H1 (cell line): Measurements from ENCODE around the gene ITGA6. TPM values are rescaled to one million over a fixed set of nuclear protein-coding genes. Genes with fewer than 3 reads are reported as not detected.

Source experiments
- CTCF ChIA-PET: fragments of 300-600 bp; sonication (Branson Sonifier 250); formaldehyde crosslinking; loops from one replicate; lab custom pipeline; 2021; ENCODE audit not compliant: partially characterized antibody; lab: Charles Lee
- POLR2A ChIA-PET: fragments of 300-600 bp; sonication (Branson Sonifier 250); formaldehyde crosslinking; loops from one replicate; lab custom pipeline; 2021; ENCODE audit warnings: inconsistent platforms; ENCODE audit not compliant: partially characterized antibody; lab: Charles Lee
- DNase-seq, 2 experiments: peaks; one replicate each; pipeline versions ENCODE4 v3.0.0 to v3.0.0-alpha.2; 2010 to 2022; ENCODE audit warnings: low spot score in 2 of 2, low read depth in 1 of 2, mixed read lengths in 1 of 2
- FAIRE-seq: peaks from 2 replicates; lab custom pipeline; 2011; peaks lifted over from hg19 to GRCh38; lab: Jason Lieb, UNC
- H2AFZ ChIP-seq: 2 replicates; pipeline ENCODE4 v1.8.1; 2012; ENCODE audit warnings: low read length, inconsistent platforms
- H2AK5ac ChIP-seq: 2 replicates; pipeline ENCODE4 v1.6.1; 2013; ENCODE audit warnings: low read depth, low read length
- H2BK120ac ChIP-seq: replicated peaks from 2 replicates; pipeline ENCODE3; 2013; ENCODE audit warnings: low read depth, low read length, inconsistent platforms
- H2BK12ac ChIP-seq: 2 replicates; pipeline ENCODE4 v1.6.1; 2013; ENCODE audit warnings: low read depth, low read length
- H2BK15ac ChIP-seq: 2 replicates; pipeline ENCODE4 v1.6.1; 2013; ENCODE audit warnings: low read length
- H2BK20ac ChIP-seq: 2 replicates; pipeline ENCODE4 v1.6.1; 2013; ENCODE audit warnings: low read length
- H2BK5ac ChIP-seq: 2 replicates; pipeline ENCODE4 v1.6.1; 2013; ENCODE audit warnings: low read depth, low read length
- H3K14ac ChIP-seq: 2 replicates; pipeline ENCODE4 v1.6.1; 2013; ENCODE audit warnings: inconsistent platforms; ENCODE audit not compliant: insufficient read length
- H3K18ac ChIP-seq: 2 replicates; pipeline ENCODE4 v1.6.1; 2013; ENCODE audit warnings: low read length; ENCODE audit errors: extremely low read depth
- H3K23ac ChIP-seq: 2 replicates; pipeline ENCODE4 v1.6.1; 2013; ENCODE audit warnings: inconsistent platforms; ENCODE audit not compliant: insufficient read length
- H3K23me2 ChIP-seq: 2 replicates; pipeline ENCODE4 v1.6.1; 2013; ENCODE audit warnings: low read depth, low read length
- H3K27ac ChIP-seq: 2 replicates; pipeline ENCODE4 v1.6.1; 2011; ENCODE audit warnings: low read depth, low read length, inconsistent platforms
- H3K27me3 ChIP-seq, 4 experiments: replicated peaks in 1 of 4; 1 replicate in 1 of 4; 2 replicates in 3 of 4; pipeline versions ENCODE4 v1.6.1 to v1.8.1; 2011 to 2013; ENCODE audit warnings: low read length in 3 of 4, mild to moderate bottlenecking in 3 of 4, inconsistent platforms in 2 of 4, mixed read lengths in 2 of 4, moderate library complexity in 1 of 4; ENCODE audit not compliant: control insufficient read depth in 3 of 4, insufficient read depth in 3 of 4; ENCODE audit errors: extremely low read depth in 1 of 4
- H3K36me3 ChIP-seq, 4 experiments: 2 replicates each; pipeline versions ENCODE4 v1.6.1 to v1.8.1; 2011 to 2013; ENCODE audit warnings: mild to moderate bottlenecking in 4 of 4, low read length in 3 of 4, moderate library complexity in 2 of 4, control low read depth in 1 of 4, inconsistent platforms in 1 of 4; ENCODE audit not compliant: insufficient read depth in 4 of 4, control insufficient read depth in 2 of 4
- H3K4ac ChIP-seq: replicated peaks from 2 replicates; pipeline ENCODE3; 2013; ENCODE audit warnings: low read length, low read depth, mixed read lengths, inconsistent platforms; ENCODE audit not compliant: insufficient read length
- H3K4me1 ChIP-seq, 4 experiments: replicated peaks in 1 of 4; 1 replicate in 1 of 4; 2 replicates in 3 of 4; pipeline versions ENCODE4 v1.6.1 to v1.8.1; 2011 to 2013; ENCODE audit warnings: low read length in 3 of 4, inconsistent platforms in 2 of 4, mixed read lengths in 1 of 4; ENCODE audit not compliant: insufficient read depth in 4 of 4, control insufficient read depth in 3 of 4
- H3K4me2 ChIP-seq, 2 experiments: 2 replicates each; pipeline versions ENCODE4 v1.6.1 to v1.8.1; 2011 to 2013; ENCODE audit warnings: low read depth in 2 of 2, low read length in 2 of 2, control low read depth in 1 of 2, inconsistent platforms in 1 of 2, mild to moderate bottlenecking in 1 of 2; ENCODE audit not compliant: insufficient read depth in 1 of 2
- H3K4me3 ChIP-seq, 4 experiments: fragments of 200-600, 300-600 bp in 1 of 4; sonication (generic), shearing (Covaris generic), sonication (Bioruptor Twin) in 1 of 4; 2 replicates each; pipeline versions ENCODE4 v1.5.1 to v1.8.1; 2011 to 2016; ENCODE audit warnings: low read length in 4 of 4, low read depth in 3 of 4, control low read depth in 2 of 4, inconsistent platforms in 2 of 4, mild to moderate bottlenecking in 2 of 4, mixed read lengths in 1 of 4, moderate library complexity in 1 of 4; ENCODE audit not compliant: insufficient read depth in 2 of 4; ENCODE audit errors: extremely low read depth in 1 of 4
- H3K56ac ChIP-seq: replicated peaks from 2 replicates; pipeline ENCODE3; 2013; ENCODE audit warnings: low read depth, mild to moderate bottlenecking, mixed read lengths, low read length, inconsistent platforms; ENCODE audit not compliant: insufficient read length
- H3K79me1 ChIP-seq: 2 replicates; pipeline ENCODE4 v1.6.1; 2013; ENCODE audit warnings: low read depth, low read length, control low read depth
- H3K79me2 ChIP-seq, 2 experiments: 2 replicates each; pipeline versions ENCODE4 v1.6.1 to v1.8.1; 2012 to 2013; ENCODE audit warnings: low read length in 2 of 2, mild to moderate bottlenecking in 2 of 2, inconsistent platforms in 1 of 2; ENCODE audit not compliant: insufficient read depth in 2 of 2, control insufficient read depth in 1 of 2
- H3K9ac ChIP-seq, 4 experiments: replicated peaks in 1 of 4; 1 replicate in 1 of 4; 2 replicates in 3 of 4; pipeline versions ENCODE4 v1.6.1 to v1.8.1; 2011 to 2013; ENCODE audit warnings: low read depth in 3 of 4, low read length in 3 of 4, control low read depth in 2 of 4, mild to moderate bottlenecking in 2 of 4, moderate library complexity in 2 of 4, inconsistent platforms in 1 of 4; ENCODE audit errors: extremely low read depth in 1 of 4
- H3K9me3 ChIP-seq, 2 experiments: 2 replicates each; pipeline versions ENCODE4 v1.6.1 to v1.8.1; 2012 to 2013; ENCODE audit warnings: mild to moderate bottlenecking in 2 of 2, moderate library complexity in 2 of 2, control low read depth in 1 of 2, inconsistent platforms in 1 of 2, low read depth in 1 of 2, low read length in 1 of 2, mixed read lengths in 1 of 2; ENCODE audit not compliant: insufficient read depth in 2 of 2
- H4K20me1 ChIP-seq, 2 experiments: replicated peaks in 1 of 2; 2 replicates each; pipeline versions ENCODE3 to v1.8.1; 2011 to 2013; ENCODE audit warnings: inconsistent platforms in 2 of 2, low read length in 2 of 2, mild to moderate bottlenecking in 1 of 2; ENCODE audit not compliant: insufficient read depth in 2 of 2, control insufficient read depth in 1 of 2
- H4K5ac ChIP-seq: 2 replicates; pipeline ENCODE4 v1.6.1; 2013; ENCODE audit warnings: low read length, low read depth, mixed read lengths, inconsistent platforms; ENCODE audit not compliant: insufficient read length
- H4K8ac ChIP-seq: 2 replicates; pipeline ENCODE4 v1.8.0; 2013; ENCODE audit warnings: mild to moderate bottlenecking, moderate library complexity, low read length, inconsistent platforms; ENCODE audit not compliant: insufficient read depth; ENCODE audit errors: extremely low read depth
- H4K91ac ChIP-seq: replicated peaks from 2 replicates; pipeline ENCODE3; 2013; ENCODE audit warnings: low read length, mixed read lengths, inconsistent platforms; ENCODE audit not compliant: insufficient read length
- BACH1 ChIP-seq: IDR thresholded peaks from 2 replicates; pipeline ENCODE4 v1.6.1; 2012; ENCODE audit warnings: low read length, improper control_type of control experiment
- CTBP2 ChIP-seq: IDR thresholded peaks from 2 replicates; pipeline ENCODE4 v1.7.0; 2011; ENCODE audit warnings: borderline replicate concordance, mild to moderate bottlenecking, moderate library complexity, mixed read lengths, low read length; ENCODE audit not compliant: insufficient read depth, insufficient read length
- EP300 ChIP-seq, 2 experiments: IDR thresholded peaks; 1 replicate in 1 of 2; 2 replicates in 1 of 2; pipeline ENCODE4 v1.6.1; 2011 to 2012; ENCODE audit warnings: low read depth in 2 of 2, low read length in 2 of 2, mild to moderate bottlenecking in 2 of 2, borderline replicate concordance in 1 of 2, inconsistent platforms in 1 of 2, moderate library complexity in 1 of 2
- FOSL1 ChIP-seq: IDR thresholded peaks from 2 replicates; pipeline ENCODE4 v1.6.1; 2011; ENCODE audit warnings: mild to moderate bottlenecking, low read depth, low read length, moderate library complexity; ENCODE audit not compliant: insufficient read depth
- GABPA ChIP-seq: IDR thresholded peaks from 2 replicates; pipeline ENCODE4 v1.6.1; 2011; ENCODE audit warnings: mild to moderate bottlenecking, low read length, moderate library complexity, borderline replicate concordance; ENCODE audit not compliant: insufficient read depth
- GTF2F1 ChIP-seq: IDR thresholded peaks from 2 replicates; pipeline ENCODE4 v1.6.1; 2012; ENCODE audit warnings: low read depth, low read length, improper control_type of control experiment, borderline replicate concordance
- NRF1 ChIP-seq: IDR thresholded peaks from 2 replicates; pipeline ENCODE4 v1.6.1; 2011; ENCODE audit warnings: mild to moderate bottlenecking, low read depth, low read length, improper control_type of control experiment
- RBBP5 ChIP-seq: IDR thresholded peaks from 2 replicates; pipeline ENCODE4 v1.7.1; 2012; ENCODE audit warnings: low read depth, mild to moderate bottlenecking, inconsistent platforms, low read length, moderate library complexity, borderline replicate concordance
- SIN3A ChIP-seq, 2 experiments: IDR thresholded peaks in 1 of 2; conservative IDR thresholded peaks in 1 of 2; 2 replicates each; pipeline ENCODE4 v1.6.1; 2011 to 2012; ENCODE audit warnings: low read length in 2 of 2, improper control_type of control experiment in 1 of 2, low read depth in 1 of 2, mild to moderate bottlenecking in 1 of 2
- TCF12 ChIP-seq: IDR thresholded peaks from 2 replicates; pipeline ENCODE4 v1.6.1; 2011; ENCODE audit warnings: low read depth, mild to moderate bottlenecking, low read length
- TEAD4 ChIP-seq: IDR thresholded peaks from 2 replicates; pipeline ENCODE4 v1.6.1; 2012; ENCODE audit warnings: low read depth, low read length, inconsistent platforms, mixed read lengths
- USF2 ChIP-seq: IDR thresholded peaks from 2 replicates; pipeline ENCODE4 v1.6.1; 2011; ENCODE audit warnings: low read length, improper control_type of control experiment
- WGBS, 2 experiments: shearing (Covaris generic) in 1 of 2; methylation state at CpG; one replicate each; pipeline versions ENCODE4 v1.1.6 to v1.1.7; 2013 to 2015; ENCODE audit warnings: low lambda C conversion rate in 2 of 2, mixed read lengths in 2 of 2, inconsistent platforms in 1 of 2, low coverage in 1 of 2, missing lambda C conversion rate in 1 of 2; ENCODE audit not compliant: insufficient replicate concordance in 2 of 2, insufficient coverage in 1 of 2, insufficient read length in 1 of 2; ENCODE audit errors: extremely low coverage in 1 of 2, missing lambda C conversion rate in 1 of 2; 5-methylcytosine and 5-hydroxymethylcytosine counted together
- polyA plus RNA-seq, 7 experiments: library from polyadenylated mRNA; depleted of rRNA in 3 of 7; stranded (reverse) in 5 of 7; unstranded in 2 of 7; fragments of >200 nt in 5 of 7; fragments of 200-250 nt in 2 of 7; gene quantifications; 1 replicate in 5 of 7; 2 replicates in 1 of 7; 4 replicates in 1 of 7; pipeline versions ENCODE4 v1.2.1 to v1.2.3, GENCODE V29; 2011 to 2013; ENCODE audit warnings: missing spikeins in 2 of 7, mixed read lengths in 2 of 7
- total RNA-seq: library from RNA; stranded (reverse); fragmentation: NEBNext Ultra II Directional; extraction: Animal tissue kit (Norgen Biotek cat#: 25700); gene quantifications from 2 replicates; pipeline ENCODE4 v1.2.1, GENCODE V29; 2021

ITGA6 gene
- total and polyA plus RNA-seq, 2 of the 8 experiments (the other 6 are each of a cell fraction or from before 2014, with no cell fraction given): 26.9 to 118 TPM

GRCh38 chr2:172423160-172423559, 4.2 kb upstream of the ITGA6 start:
- no peak overlapping the region for H2AFZ ChIP-seq
- no peak for DNase-seq
- H3K4me3 ChIP-seq: no peak overlapping the region
- ChIA-PET CTCF (interaction anchor here (0.7 to 36.1 kb wide), 5 partner anchors 8 to 190 kb away, joined by 3 to 634 read pairs (median 3); no protein-coding TSS in a partner anchor), POLR2A (interaction anchor here (1.0 to 2.0 kb wide), 3 partner anchors 18 to 43 kb away, joined by 3 to 6 read pairs (median 3); no protein-coding TSS in a partner anchor)
- H3K9me3 ChIP-seq: no peaks in the 10 kb centered on the region
- H3K4me1 ChIP-seq: peaks cover 0 to 5% (median 4%) of the 10 kb centered on the region in 4 experiments; a peak in 5 of 7 replicates
- H3K4ac ChIP-seq: no peak overlapping the region
- no peak overlapping the region for H2BK12ac ChIP-seq
- FAIRE-seq: no peak
- no peak overlapping the region for H2BK15ac ChIP-seq
- H3K9ac ChIP-seq: no peak overlapping the region
- H2BK120ac ChIP-seq: no peak overlapping the region
- no peak overlapping the region for H3K27ac ChIP-seq
- no peak overlapping the region for H3K56ac ChIP-seq
- no peak overlapping the region for H3K18ac ChIP-seq
- H3K14ac ChIP-seq: no peak overlapping the region
- H3K23me2 ChIP-seq: peaks cover 4% of the 10 kb centered on the region; the same call in 1 of the 2 replicates
- no peak overlapping the region for H3K4me2 ChIP-seq
- no peaks in the 10 kb centered on the region; a peak in 1 of 8 replicates for H3K36me3 ChIP-seq
- no peak overlapping the region for H2BK20ac ChIP-seq
- no peak overlapping the region for H4K8ac ChIP-seq
- no peak overlapping the region for H4K5ac ChIP-seq
- H2BK5ac ChIP-seq: no peak overlapping the region
- peaks cover 0 to 7% of the 10 kb centered on the region in 2 experiments; a peak in 1 of 4 replicates for H3K79me2 ChIP-seq
- peaks cover 0 to 3% (median 1%) of the 10 kb centered on the region in 4 experiments; a peak in 3 of 7 replicates for H3K27me3 ChIP-seq
- H3K79me1 ChIP-seq: 0 out of 2 replicates have a peak, but pooled peaks cover 1% of the 10 kb centered on the region
- no peak overlapping the region for H3K23ac ChIP-seq
- H2AK5ac ChIP-seq: no peak overlapping the region
- 93% methylated on average over 6 of the region's 6 CpGs; no CpG with 5 or more reads in 1 of the 2 experiments for WGBS, 2 experiments
- H4K91ac ChIP-seq: peak overlapping the region; percentile 4
- no peaks in the 10 kb centered on the region for H4K20me1 ChIP-seq
- TF ChIP-seq TCF12 (no peak), RBBP5 (no peak), BACH1 (no peak), GTF2F1 (no peak), CTBP2 (no peak), GABPA (no peak), FOSL1 (no peak), SIN3A (conservative IDR thresholded peaks at IDR 0.05 in 1 of 2, IDR thresholded peaks at IDR 0.05 in 1 of 2; ENCODE audit: low read depth in 1 of 2, low read length in 2 of 2) (no peak), TEAD4 (no peak), EP300 (IDR thresholded peaks at IDR 0.05; ENCODE audit: borderline replicate concordance in 1 of 2, low read depth in 2 of 2, low read length in 2 of 2) (no peak), NRF1 (no peak), USF2 (no peak)
